A549 (cell line): Measurements from ENCODE around the gene AICDA.

Source experiments
- EP300 ChIP-seq, 2 experiments: fragments of >200 bp; sonication (Bioruptor Twin); formaldehyde crosslinking; IDR thresholded peaks; 2 replicates in 1 of 2; 3 replicates in 1 of 2; pipeline ENCODE4 v1.6.1; 2016 to 2017
- KDM1A ChIP-seq: fragments of 200-600 bp; sonication (generic); IDR thresholded peaks from 2 replicates; pipeline ENCODE4 v1.6.1; 2016; ENCODE audit warnings: low read depth, mild to moderate bottlenecking
- KDM5A ChIP-seq: fragments of 200-600 bp; sonication (generic); IDR thresholded peaks from 2 replicates; pipeline ENCODE4 v1.6.1; 2016; ENCODE audit warnings: antibody characterized with exemption, mild to moderate bottlenecking
- POLR2A ChIP-seq: IDR thresholded peaks from 2 replicates; pipeline ENCODE4 v1.6.1; 2012; ENCODE audit warnings: mild to moderate bottlenecking, low read length
- RAD21 ChIP-seq, 2 experiments: fragments of >200 bp in 1 of 2; sonication (Bioruptor Twin) in 1 of 2; formaldehyde crosslinking in 1 of 2; IDR thresholded peaks in 1 of 2; conservative IDR thresholded peaks in 1 of 2; 2 replicates in 1 of 2; 3 replicates in 1 of 2; pipeline ENCODE4 v1.6.1; 2012 to 2018; ENCODE audit warnings: inconsistent platforms in 1 of 2
- TF ChIP-seq, protein P1 (sequence below): fragments of >200 bp; sonication (Bioruptor Twin); formaldehyde crosslinking; IDR thresholded peaks from 3 replicates; pipeline ENCODE4 v1.5.1; 2016

DNA sequence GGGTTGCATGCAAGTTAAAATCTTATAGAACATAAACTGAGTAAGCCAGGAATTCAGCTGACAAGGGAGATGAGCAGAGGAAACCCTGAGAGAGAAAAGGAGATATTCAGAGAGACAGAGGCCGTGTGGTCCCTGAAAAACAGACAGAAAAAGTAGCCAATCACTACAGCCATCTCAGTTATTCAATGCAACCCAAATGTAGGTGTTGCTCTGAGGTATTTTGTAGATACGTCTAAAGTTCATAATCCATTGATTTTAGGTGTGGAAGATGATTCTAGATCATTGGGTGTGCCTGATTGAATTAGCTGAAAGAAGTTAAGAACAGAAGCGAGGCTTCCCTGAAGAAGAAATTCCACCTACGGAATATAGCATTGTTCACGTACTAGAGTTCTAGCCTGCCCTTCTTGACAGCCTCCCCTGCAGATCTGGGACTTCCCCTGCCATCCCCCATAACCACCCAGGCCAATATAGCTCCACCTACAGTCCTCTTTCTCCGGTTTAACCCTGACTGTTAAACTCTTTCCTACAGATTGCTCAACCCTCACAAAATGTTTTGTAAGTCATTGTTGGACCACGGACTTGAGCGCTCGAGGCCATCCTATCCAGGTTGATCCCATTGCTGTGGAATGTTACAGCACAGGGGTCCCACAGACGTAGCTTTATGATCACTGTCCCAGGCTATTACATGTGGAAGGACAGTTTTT, 21.7 kb downstream of the AICDA start:
- no peak for TF ChIP-seq POLR2A
- no peak for TF ChIP-seq KDM5A
- TF ChIP-seq, protein P1, sequence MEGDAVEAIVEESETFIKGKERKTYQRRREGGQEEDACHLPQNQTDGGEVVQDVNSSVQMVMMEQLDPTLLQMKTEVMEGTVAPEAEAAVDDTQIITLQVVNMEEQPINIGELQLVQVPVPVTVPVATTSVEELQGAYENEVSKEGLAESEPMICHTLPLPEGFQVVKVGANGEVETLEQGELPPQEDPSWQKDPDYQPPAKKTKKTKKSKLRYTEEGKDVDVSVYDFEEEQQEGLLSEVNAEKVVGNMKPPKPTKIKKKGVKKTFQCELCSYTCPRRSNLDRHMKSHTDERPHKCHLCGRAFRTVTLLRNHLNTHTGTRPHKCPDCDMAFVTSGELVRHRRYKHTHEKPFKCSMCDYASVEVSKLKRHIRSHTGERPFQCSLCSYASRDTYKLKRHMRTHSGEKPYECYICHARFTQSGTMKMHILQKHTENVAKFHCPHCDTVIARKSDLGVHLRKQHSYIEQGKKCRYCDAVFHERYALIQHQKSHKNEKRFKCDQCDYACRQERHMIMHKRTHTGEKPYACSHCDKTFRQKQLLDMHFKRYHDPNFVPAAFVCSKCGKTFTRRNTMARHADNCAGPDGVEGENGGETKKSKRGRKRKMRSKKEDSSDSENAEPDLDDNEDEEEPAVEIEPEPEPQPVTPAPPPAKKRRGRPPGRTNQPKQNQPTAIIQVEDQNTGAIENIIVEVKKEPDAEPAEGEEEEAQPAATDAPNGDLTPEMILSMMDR: no peak
- no peak for TF ChIP-seq RAD21 (conservative IDR thresholded peaks at IDR 0.05 in 1 of 2, IDR thresholded peaks at IDR 0.05 in 1 of 2)
- TF ChIP-seq EP300 (IDR thresholded peaks at IDR 0.05): no peak
- TF ChIP-seq KDM1A: no peak
